Embryonic facial prominence (tissue), 1 donor: ENCODE data around the gene CBY1.

Experiments used
- DNase-seq: peaks from one replicate; pipeline ENCODE4 v3.0.0-alpha.2; 2016; ENCODE audit errors: extremely low spot score

CBY1 gene

GRCh38 chr22:38721551-38721950, 65.1 kb downstream of the CBY1 start:
- DNase-seq: no peak
